ENCODE data around the gene GOLGA8B.

The GOLGA8B gene

GRCh38 chr15:34610354-34610753 is 26.9 kb upstream of the GOLGA8B start:
- TF ChIP-seq, protein P1, sequence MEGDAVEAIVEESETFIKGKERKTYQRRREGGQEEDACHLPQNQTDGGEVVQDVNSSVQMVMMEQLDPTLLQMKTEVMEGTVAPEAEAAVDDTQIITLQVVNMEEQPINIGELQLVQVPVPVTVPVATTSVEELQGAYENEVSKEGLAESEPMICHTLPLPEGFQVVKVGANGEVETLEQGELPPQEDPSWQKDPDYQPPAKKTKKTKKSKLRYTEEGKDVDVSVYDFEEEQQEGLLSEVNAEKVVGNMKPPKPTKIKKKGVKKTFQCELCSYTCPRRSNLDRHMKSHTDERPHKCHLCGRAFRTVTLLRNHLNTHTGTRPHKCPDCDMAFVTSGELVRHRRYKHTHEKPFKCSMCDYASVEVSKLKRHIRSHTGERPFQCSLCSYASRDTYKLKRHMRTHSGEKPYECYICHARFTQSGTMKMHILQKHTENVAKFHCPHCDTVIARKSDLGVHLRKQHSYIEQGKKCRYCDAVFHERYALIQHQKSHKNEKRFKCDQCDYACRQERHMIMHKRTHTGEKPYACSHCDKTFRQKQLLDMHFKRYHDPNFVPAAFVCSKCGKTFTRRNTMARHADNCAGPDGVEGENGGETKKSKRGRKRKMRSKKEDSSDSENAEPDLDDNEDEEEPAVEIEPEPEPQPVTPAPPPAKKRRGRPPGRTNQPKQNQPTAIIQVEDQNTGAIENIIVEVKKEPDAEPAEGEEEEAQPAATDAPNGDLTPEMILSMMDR (IDR thresholded peaks at IDR 0.05; ENCODE audit: borderline replicate concordance, control extremely low read depth, extremely low read depth, insufficient read depth, missing control alignments), result peak; percentile 26
- in situ Hi-C loops (cut with MboI; ENCODE audit: low sequenced_read_pairs, unreplicated experiment), result loop anchor here (25.0 kb wide), 1 partner anchor 98 kb away; no protein-coding TSS in a partner anchor
- DNase-seq (ENCODE audit: low spot score), result no peak

GRCh38 chr15:34609102-34610057 is 25.9 kb upstream of the GOLGA8B start:
- DNase-seq (ENCODE audit: low spot score), result peak; percentile 7
- in situ Hi-C loops (cut with MboI; ENCODE audit: low sequenced_read_pairs, unreplicated experiment), result loop anchor here (10.0 to 25.0 kb wide), 2 partner anchors 97 to 315 kb away; no protein-coding TSS in a partner anchor
- TF ChIP-seq, protein P1 (IDR thresholded peaks at IDR 0.05; ENCODE audit: borderline replicate concordance, control extremely low read depth, extremely low read depth, insufficient read depth, missing control alignments), result no peak

DNA sequence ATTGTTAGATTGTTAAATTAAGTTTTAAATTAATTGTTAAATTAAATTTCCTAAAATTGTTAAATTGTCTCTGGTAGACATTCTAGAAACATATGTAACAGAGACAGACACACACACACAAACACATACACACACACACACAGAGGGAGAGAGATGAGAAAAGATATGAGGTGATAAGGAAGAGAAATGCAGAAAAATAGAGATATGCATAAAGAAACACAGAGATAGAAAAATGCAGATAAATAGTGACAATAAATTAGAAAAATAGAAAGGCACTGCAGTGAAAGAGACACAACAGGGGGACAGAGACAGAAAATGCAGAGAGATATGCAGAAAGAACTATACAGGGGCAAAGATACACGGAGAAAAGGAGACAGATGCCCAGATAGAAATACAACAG is 25.1 kb upstream of the GOLGA8B start:
- TF ChIP-seq, protein P1 (IDR thresholded peaks at IDR 0.05; ENCODE audit: borderline replicate concordance, control extremely low read depth, extremely low read depth, insufficient read depth, missing control alignments), result no peak
- no peak for DNase-seq (ENCODE audit: low spot score)
- in situ Hi-C loops (cut with MboI; ENCODE audit: low sequenced_read_pairs, unreplicated experiment), result loop anchor here (10.0 to 25.0 kb wide), 2 partner anchors 96 to 316 kb away; no protein-coding TSS in a partner anchor

DNA sequence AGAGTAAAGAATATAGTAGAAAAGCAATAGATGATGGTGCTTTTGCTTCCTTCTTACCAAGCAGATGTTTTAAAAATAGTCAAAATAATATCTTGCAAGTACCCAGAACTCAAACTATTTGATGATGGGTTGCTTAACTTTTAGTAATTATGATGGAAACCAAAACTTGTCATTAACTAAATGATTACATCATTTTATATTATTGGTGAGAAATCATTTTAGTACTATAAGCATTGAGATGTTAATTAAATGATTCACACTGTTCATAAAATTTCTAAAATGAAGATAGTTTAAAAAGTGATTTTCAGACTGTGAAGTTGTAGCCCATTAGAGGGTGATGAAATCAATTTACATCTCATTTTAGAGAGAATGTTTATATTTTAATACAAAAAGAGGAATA is 24.4 kb upstream of the GOLGA8B start:
- in situ Hi-C loops (cut with MboI; ENCODE audit: low sequenced_read_pairs, unreplicated experiment), result loop anchor here (10.0 to 25.0 kb wide), 2 partner anchors 96 to 317 kb away; no protein-coding TSS in a partner anchor
- TF ChIP-seq, protein P1 (IDR thresholded peaks at IDR 0.05; ENCODE audit: borderline replicate concordance, control extremely low read depth, extremely low read depth, insufficient read depth, missing control alignments), result no peak
- no peak for DNase-seq (ENCODE audit: low spot score)

DNA sequence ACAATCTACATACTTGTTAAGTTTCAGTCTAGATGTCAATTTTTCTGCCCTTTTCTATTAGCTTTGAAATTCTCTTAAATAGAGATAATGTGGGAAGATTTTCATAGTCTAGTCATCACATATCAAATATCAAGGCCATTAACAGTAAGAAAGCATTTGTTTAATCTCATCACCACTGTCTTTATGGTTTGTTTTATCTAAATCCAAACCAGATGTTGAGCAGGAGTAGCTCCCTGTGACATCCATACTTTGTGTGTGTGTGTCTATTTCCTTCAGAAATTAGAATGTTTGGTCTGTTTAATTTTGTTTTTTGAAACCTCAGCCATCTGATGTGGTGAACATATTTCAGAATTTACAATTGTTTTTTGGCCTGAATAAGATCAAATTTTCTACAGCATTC is 23.1 kb upstream of the GOLGA8B start:
- in situ Hi-C loops (cut with MboI; ENCODE audit: low sequenced_read_pairs, unreplicated experiment), result loop anchor here (10.0 to 25.0 kb wide), 2 partner anchors 94 to 318 kb away; no protein-coding TSS in a partner anchor
- TF ChIP-seq, protein P1 (IDR thresholded peaks at IDR 0.05; ENCODE audit: borderline replicate concordance, control extremely low read depth, extremely low read depth, insufficient read depth, missing control alignments), result no peak

DNA sequence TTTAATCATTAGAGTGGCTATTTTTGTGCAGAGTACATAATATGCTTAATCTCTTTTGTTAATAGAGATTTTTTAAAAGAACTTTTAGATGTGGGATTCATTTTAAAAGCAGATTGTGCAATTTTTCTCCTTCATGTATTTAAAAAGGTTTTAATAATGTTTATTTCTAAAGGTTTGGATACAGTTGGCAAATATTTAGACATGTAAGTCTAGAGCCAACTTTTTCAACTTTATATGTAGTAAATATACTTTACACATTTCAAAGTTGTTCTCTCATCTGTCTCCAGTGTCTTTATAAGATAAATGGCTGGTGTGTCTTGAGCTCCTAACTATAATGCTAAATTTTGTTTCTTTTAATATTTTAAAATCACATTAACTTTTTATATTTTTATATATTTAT is 22.7 kb upstream of the GOLGA8B start:
- no peak for DNase-seq (ENCODE audit: low spot score)
- TF ChIP-seq, protein P1 (IDR thresholded peaks at IDR 0.05; ENCODE audit: borderline replicate concordance, control extremely low read depth, extremely low read depth, insufficient read depth, missing control alignments), result no peak
- in situ Hi-C loops (cut with MboI; ENCODE audit: low sequenced_read_pairs, unreplicated experiment), result loop anchor here (10.0 to 25.0 kb wide), 2 partner anchors 94 to 319 kb away; no protein-coding TSS in a partner anchor

More for the DNA sequence above, 23.1 kb upstream of the GOLGA8B start:
- DNase-seq (ENCODE audit: low spot score), result no peak
